Left kidney (tissue), 2 donors: ENCODE results near the gene SLC2A1. TPM values are rescaled to one million over a fixed set of nuclear protein-coding genes. Genes with fewer than 3 reads are reported as not detected.
"Not testable (repeated sequence)": the region's sequence is repeated elsewhere in the genome, so short reads cannot be mapped to it uniquely, and the experiment has no call there.

Source experiments
- DNase-seq: peaks from one replicate; pipeline ENCODE4 v3.0.0-alpha.2; 2013
- polyA plus RNA-seq: library from polyadenylated mRNA; unstranded; fragments of 120-200 nt; gene quantifications from one replicate; pipeline ENCODE4 v1.2.1, GENCODE V29; 2013; ENCODE audit not compliant: insufficient read length

SLC2A1 gene
- polyA plus RNA-seq, 1 donor: 31.7 TPM

DNA sequence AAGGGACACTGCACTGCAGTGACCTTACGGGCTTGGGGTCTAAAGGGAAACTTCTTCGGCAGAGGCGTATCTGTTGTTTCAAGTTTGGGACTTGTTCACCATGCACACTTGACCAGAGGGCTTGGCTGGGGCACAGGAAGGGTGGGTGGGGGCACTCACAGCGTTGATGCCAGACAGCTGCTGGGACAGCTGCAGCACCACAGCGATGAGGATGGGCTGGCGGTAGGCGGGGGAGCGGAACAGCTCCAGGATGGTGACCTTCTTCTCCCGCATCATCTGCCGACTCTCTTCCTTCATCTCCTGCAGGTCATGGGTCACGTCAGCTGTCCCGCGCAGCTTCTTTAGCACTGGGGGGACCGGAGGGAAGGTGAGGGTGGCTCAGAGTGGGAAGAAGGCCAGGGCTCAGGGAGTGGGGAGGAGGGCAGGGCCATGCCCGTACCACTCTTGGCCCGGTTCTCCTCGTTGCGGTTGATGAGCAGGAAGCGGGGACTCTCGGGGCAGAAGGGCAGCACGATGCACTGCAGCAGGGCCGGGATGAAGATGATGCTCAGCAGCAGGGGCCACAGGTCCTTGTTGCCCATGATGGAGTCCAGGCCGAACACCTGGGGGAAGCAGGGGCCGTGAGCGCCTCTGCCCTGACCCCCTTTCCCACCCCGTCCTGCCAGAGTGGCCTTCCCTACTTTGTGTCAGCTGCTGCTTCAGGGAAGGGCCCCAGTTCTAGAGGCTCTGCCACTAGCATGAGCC, 29.1 kb downstream of the SLC2A1 start:
- DNase-seq: no peak

DNA sequence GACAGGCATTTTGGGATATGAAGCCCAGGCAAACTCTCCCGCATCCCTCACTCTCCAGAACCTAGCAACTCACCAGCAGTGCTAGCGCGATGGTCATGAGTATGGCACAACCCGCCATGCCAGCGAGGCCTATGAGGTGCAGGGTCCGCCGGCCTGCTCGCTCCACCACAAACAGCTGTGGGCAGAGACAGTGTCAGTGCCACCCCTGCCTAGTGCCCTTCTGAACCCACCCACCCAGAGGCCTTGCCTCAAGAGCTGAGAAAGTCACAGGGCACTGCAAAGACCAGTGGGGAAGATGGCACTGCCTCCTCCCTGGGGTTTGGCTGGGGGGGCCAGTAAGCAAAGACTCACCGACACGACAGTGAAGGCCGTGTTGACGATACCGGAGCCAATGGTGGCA, 29.8 kb downstream of the SLC2A1 start:
- no peak for DNase-seq

DNA sequence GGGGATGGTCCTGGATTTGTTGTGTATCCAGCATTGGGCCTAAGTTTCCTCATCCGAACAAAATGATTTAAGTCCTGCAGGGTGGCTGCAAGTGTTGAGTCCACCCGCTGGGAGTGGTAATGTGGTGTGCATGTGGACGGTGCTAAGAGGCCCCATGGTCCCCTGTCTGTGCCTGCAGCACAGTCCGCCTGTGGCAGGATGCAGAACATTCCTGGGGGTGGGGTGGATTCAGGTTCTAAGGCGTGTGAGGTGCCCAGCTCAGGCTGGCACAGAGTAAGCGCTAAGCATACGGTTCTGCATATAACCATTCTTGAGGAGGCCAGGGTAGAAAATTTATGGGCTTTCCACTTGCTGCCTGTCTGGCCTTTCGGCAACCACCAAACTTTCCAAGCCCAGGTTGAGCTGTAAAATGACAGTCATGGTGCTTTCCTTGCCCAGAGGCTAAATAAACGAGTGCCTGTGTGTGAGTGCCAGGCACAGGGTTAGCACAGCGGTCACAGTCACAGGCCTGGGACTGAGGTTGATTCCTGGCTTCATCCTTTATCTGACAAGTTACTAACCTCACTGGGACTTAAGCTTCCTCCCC, 30.7 kb downstream of the SLC2A1 start:
- DNase-seq: no peak

DNA sequence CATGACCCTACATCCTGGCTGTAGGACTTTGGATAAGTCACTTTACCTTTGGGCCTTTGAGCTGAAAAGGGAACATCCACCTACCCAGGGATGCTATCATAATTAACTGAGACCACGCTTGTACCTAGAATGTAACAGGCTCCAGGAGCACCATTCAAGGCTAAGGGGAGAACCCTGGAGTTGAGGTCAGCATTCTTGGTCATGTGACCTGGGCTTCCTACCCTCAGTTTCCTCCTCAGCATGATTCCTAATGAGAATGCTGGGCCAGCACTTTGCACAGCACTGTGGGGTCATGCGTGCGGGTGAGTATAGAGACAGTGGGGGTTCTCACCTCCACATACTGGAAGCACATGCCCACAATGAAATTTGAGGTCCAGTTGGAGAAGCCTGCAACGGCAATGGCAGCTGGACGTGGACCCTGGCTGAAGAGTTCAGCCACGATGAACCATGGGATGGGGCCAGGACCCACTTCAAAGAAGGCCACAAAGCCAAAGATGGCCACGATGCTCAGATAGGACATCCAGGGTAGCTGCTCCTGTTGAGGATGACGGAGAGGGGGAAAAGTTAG, 31.3 kb downstream of the SLC2A1 start:
- DNase-seq: no peak

DNA sequence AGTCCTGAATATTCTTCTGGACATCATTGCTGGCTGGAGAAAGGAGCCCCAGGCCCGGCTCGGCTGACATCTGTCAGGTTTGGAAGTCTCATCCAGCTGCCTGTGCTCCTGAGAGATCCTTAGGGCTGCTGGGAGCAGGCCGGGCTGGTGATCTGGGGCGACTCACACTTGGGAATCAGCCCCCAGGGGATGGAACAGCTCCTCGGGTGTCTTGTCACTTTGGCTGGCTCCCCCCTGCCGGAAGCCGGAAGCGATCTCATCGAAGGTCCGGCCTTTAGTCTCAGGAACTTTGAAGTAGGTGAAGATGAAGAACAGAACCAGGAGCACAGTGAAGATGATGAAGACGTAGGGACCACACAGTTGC, 31.8 kb downstream of the SLC2A1 start:
- DNase-seq: no peak

DNA sequence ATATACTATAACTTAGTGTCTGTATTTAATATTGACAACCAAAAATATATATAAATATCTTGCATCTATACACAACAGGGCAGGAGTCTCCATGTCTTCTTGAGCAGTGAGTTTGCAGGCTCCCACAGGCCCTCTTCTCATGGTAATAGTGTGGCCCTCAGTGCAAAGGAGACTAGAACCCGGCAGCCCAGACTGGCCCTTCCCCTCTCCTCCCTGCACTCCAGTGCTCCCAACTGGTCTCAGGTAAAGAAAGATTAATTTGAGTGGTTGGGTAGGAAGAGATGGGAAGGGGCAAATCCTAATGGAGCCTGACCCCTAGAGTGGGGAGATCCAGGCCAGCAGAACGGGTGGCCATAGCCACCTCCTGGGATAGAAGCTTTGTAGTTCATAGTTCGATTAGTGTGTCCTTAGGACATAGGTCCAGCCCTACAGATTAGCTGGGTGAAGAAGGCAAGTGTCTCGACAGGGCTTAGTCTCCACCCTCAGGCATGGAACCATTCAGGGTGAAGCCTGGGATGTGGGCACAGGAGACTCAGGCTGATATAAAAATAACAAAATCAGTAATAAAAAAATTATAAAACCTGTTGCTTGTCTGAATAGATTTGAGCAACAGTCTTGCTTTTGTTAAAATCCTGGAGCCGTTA, 32.3 kb downstream of the SLC2A1 start:
- no peak for DNase-seq

DNA sequence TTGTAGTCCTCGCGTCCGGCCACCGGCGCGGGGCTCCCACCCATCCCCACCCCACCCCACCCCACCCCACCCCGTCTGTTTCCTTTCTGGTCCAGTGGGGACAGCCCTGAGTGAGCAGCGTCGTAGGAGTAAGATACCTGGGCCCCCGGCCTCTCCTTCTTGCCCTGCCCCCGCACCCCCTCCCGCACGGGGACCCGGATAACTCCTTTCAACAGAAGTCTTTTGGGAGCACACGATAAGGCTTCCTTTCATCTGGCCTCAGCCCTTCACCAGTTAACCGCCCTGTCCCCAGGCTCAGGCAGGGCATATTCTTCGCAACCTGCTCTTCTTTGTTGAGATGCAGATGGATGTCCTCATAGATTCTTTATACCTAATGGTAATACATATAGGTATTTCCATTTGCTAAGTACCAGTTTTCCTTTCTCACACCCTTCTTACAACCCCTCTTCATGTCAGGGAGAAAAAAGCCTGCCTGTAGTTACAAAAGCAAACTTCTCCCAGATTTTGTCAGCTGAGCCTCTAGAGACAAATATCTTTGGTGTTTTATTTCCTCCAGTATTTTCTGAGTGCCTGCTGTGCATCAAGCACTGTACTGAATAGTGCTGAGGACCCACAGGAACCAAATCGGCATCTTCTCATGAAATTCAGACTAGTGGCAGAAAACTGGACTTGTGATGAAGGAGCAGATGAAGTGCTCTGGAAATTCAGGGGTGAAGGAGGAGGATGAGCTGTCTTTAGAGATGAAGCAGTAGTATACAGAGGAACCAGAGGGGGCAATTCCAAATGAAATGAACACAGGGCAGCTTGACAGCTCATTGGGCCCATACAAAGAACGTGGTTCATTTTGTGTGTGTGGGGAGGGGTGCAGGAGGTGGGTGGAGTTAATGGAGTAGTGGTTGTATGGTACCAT, 33.6 kb downstream of the SLC2A1 start:
- DNase-seq: no peak

DNA sequence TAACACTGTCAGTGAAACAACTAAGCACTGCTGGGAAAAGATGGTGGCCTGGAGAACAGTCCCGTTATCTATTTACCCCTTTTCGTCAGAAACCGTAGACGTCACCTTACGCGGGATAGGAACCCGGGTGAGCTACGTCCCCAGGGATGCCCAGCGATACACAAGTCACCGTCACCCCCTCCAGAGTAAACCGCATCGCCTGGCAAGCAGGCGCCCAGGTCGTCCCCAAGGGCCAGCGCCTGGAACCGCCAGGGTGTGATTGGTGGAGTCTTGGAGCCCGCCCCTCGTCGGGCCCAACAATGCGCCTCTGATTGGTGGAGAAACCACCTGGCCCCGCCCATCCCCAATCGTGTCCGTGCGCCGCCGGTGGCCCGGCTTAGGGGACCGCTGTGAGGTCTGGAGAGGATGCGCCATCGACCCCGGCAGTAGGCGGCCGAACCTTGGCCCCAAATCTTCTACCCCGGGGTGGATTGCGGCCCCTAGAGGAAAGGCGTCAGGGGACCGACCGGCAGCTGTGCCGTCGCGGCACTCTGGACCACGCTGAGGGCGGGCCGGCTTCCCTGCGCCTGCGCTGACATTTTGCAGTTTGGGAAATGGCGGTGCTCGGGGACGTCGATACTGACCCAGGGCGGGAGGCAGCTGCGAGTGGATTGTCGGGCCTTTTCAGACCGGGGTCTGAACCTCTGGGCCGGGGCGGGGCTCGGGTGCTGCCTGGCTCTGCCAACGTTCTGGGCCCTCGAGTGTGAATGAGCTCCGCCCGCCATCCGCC, 34.4 kb downstream of the SLC2A1 start:
- DNase-seq: peak; percentile 96

DNA sequence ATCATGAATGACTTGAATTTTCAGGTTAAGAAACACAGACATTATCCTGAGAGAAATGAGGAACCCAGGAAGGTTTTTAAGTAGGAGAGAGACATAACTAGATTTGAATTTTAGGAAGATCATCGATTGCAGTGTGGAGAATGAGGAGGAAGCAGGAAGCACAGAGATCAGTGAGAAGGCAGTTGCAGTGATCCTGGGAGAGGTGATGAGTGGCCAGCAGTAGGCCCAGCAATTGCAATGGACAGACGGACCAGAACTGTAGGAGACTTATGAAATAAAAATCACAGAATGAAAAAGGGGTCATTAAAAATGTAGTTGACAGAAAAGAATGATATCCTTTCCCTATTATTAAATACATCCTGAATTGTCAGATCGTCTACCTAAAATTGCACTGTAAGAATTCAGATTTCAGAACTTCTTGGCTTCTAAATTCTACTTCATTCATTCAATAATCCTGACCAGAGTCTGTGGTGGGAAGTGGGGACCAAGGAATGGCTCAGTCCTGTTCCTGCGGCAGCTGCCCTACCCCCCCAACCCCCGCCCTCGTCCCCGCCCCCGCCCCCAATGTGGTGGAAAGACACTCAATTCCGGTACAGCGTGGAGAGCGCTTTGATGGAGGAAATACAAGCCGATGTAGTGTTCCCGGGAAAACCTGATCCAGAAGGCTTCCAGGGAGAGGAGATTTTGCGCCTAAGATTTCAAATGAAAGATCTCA, 35.1 kb downstream of the SLC2A1 start:
- no peak for DNase-seq

DNA sequence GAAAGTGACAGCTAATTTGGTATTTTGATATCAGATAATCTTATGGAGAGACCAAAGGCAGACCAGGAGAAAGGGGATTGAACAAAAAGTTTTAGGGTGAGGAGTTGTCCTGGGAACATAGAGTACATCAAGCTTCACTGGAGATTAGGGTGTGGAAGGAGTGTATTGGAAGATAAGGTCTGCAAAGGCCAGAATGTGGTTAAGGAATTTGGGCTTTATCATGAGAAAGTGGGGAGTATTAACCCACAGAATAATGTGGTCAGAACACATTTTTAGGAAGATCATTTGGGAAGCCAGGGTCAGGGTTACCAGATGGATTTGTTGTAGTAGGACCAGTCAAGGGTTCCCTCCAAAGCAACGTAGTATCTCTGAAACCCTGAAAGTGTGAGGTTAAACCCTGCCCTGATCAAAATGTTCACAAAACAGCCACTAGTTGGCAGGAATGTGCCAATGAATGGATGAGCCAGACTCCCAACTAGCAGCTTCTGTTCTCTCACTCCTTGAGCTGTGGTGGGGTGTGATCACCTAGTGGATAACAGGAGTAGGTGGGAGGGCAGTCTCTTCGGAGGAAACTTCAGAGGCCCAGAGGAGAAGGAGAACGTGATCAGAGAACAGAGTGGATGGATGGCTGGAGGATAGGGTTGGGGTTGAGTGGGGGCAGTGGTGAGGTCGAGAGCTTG, 35.8 kb downstream of the SLC2A1 start:
- peak; percentile 65 for DNase-seq

DNA sequence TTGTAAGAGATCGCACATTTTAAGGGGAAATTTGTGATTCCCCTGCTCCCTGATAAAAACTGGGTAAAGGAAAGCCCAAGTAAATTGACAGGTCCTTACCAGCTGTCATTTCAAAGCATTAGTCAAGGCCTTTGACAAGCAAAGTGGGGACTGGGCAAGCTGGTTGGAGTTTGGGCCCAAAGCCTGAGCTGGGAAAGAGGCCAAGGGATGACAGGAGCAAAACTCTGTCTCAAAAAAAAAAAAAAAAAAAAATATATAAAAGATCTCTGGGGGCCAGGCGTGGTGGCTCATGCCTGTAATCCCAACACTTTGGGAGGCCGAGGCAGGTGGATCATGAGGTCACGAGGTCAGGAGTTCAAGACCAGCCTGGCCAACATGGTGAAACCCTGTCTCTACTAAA, 36.9 kb downstream of the SLC2A1 start:
- no peak for DNase-seq

DNA sequence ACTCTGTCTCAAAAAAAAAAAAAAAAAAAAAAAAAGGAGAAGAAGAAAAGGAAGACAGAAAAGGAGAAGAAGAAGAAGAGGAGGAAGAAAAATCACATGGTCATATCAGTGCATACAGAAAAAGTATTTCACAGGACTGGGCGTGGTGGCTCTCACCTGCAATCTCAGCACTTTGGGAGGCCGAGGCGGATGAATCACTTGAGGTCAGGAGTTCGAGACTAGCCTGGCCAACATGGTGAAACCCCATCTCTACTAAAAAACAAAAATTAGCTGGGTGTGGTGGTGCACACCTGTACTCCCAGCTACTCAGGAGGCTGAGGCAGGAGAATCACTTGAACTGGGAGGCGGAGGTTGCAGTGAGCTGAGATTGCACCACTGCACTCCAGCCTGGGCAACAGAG, 39.0 kb downstream of the SLC2A1 start:
- not testable (repeated sequence) for DNase-seq

DNA sequence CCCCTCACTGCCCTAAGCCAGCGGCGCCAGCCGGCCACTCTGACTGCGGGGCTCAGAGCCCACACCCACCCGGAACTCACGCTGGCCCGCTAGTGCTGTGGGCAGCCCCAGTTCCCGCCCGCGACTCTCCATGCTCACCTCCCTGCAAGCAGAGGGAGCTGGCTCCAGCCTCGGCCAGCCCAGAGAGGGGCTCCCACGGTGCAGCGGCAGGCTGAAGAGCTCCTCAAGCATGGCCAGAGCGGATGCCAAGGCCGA, 41.5 kb downstream of the SLC2A1 start:
- DNase-seq: no peak

DNA sequence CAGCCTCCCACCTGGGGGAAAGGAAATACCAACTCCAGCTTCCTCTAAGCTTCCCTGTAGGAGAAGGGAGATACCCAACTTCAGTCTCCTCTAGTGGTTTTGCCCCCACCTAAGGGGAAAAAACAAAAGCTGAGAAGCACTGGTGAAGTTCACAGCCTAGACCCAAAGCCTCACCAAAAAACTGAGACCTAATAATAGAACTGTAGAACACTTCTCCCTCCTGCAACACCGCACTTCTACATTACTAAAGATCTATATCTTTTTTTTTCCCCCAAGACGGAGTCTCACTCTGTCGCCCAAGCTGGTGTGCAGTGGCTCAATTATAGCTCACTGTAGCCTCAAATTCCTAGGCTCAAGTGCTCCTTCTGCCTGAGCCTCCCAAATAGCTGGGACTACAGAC, 43.2 kb downstream of the SLC2A1 start:
- DNase-seq: no peak

DNA sequence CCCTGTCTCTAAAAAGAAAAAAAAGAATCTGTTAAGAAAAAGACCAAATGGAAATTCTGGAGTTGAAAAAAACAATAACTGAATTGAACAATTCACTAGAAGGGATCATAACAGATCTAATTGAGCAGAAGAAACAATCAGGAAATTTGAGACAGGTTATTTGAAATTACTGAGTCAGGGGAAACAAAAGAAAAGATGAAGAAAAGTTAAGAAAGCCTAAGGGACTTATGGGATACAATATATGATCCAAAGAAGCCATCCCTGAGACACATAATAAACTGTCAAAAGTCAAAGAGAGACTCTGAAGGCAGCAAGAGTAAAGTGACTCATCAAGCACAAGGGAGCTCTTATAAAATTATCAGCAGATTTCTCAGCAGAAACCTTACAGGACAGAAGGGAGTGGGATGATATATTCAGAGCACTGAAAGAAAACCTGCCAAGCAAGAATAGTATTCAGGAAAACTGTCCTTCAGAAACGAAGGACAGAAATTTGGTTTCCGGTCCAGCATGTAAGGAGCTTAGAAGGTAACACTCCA, 44.5 kb downstream of the SLC2A1 start:
- DNase-seq: no peak

DNA sequence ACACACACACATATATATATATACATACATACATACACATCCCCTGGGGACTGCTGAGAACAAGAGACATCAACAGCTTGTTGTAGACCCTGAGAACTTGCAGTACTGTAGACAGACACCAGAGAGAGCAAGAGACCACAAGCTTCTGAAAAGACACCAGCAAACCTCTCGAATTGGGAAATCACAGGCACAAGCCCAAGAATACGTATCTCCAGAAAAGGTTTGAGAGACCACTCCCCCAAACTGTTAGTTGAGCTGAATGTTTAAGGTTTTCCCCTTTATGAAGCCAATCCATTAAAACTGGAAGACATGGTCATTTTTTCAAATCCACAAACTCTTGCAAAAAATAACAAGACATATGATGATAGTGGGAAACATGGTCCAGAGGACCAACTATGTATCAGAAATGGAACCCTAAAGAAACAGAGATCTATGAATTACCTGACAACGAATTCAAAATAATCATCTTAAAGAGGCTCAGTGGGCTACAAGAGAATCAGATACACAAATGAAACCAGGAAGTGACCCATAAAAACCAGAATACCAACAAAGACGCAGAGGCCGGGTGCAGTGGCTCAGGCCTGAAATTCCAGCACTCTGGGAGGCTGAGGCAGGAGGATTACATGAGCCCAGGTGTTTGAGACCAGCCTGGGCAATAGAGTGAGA, 45.1 kb downstream of the SLC2A1 start:
- peak; percentile 50 for DNase-seq

DNA sequence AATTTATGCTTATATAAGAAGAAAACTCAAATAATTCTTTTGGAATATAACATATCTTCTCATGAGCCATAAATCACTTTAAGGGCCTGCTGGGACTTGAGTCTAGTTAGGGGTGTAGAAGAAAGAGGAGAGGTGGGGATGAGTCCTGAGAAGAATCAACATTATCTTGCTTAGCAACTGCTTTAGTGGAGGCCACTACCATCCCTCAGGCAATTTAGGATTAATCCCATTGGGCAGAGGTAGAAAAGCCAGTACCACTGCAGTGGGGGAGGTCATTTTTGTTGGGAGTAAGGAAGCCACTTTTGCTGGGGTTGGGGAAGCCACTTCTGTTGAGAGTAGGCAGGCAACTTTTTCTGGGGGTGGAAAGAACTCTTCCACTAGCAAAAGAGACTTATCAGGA, 47.7 kb downstream of the SLC2A1 start:
- no peak for DNase-seq

DNA sequence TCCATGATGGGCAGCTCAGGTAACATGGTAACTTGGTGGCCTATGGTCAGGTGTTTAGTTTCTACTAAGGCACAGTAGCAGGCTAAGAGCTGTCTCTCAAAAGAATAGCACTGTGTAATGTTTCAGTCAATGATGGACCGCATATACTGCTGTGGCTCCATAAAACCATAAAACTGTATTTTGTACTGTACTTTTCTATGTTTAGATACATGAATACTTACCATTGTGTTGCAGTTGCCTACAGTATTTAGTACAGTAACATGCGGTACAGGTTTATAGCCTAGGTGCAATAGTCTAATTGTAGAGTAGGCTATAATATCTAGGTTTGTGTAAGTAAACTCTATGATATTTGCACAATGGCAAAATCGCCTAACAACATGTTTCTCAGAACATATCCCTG, 50.6 kb downstream of the SLC2A1 start:
- DNase-seq: no peak

DNA sequence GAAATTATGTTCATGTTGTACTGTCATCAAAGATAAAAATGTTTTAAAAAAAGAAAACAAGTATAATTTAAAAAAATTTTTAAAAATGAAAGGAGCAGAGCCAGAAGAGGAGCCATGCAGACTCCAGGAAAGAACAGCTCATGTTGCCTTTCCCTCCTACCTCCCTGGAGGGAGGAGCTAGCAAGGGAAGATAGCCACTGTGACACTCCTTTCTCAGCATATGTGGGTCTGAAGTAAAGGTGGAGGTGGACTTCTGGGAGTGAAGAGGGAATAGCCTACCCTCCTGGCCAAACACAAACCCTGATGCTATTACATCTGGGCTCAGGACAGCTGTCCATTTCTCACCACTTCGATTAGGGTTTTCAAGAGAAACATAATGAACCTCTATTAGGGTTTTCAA, 54.2 kb downstream of the SLC2A1 start:
- DNase-seq: no peak

DNA sequence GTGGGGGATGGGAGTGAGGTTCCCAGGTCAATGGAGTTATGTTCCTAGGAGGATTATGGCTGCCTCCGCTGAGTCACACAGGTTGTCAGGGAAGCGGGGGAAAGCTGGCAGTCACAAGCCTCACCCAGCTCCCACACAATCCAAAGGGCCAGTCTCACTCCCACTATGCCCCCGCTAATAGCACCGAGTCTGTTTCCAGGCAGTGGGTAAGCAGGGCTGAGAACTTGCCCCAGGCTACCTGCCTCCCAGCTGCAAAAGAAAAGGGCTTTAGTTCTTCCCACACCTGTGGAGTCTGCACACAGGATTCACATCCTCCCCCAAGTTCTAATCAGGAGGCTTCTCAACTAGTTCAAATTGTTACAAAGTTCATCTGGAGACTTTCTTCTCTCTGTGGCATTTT, 58.7 kb downstream of the SLC2A1 start:
- not testable (repeated sequence) for DNase-seq
